ENCODE results near the gene CYP20A1.
"Not testable (repeated sequence)": the region's sequence is repeated elsewhere in the genome, so short reads cannot be mapped to it uniquely, and the experiment has no call there.

The CYP20A1 gene

DNA sequence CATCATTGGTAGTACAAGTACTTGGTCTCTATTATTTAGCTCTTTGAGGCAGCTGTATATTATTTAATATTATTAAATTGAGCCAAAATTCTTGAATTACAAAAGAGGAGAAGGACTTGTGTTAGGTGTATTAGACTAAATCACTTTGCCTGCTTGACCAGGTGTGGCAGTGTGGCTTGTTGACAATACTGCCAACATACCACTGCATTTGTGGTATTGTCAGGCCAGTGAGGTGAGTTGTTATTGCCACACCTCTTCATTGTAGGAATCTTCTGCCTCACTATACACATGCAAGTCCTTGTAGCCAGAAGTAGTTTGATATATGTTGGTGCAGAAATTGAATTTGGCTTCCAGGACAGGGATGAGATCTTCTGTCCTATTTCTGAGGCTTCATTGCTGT, 40.5 kb downstream of the CYP20A1 start:
- intact Hi-C loops (cut with DNase I): no loop called here
- DNase-seq: peak in 1 of 10 donors; percentile 11

DNA sequence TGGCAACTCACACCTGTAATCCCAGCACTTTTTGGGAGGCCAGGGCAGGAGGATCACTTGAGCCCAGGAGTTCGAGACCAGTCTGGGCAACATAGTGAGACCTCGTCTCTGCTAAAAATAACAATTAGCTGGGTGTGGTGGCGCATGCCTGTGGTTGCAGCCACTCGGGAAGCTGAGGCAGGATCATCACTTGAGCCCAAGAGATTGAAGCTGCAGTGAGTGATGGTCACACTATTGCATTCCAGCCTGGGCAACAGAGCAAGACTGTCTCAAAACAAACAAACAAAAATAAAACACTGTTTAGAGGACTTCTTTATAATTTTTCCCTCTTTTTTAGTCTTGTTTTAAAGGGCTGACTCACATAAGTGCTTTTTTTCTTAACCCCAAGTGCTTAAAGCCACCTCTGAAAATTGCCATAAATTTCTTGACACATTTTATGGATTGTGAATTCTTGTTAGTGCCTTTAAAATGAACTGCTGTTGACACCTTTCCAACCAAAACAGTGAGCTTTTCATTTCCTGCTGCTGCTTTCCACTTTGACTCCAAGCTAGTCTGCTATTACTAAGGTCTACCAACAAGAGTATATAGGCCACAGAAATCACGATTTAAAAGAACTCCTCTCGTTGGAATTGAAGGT, 41.7 kb downstream of the CYP20A1 start:
- intact Hi-C loops (cut with DNase I): no loop called here
- no peak for DNase-seq

DNA sequence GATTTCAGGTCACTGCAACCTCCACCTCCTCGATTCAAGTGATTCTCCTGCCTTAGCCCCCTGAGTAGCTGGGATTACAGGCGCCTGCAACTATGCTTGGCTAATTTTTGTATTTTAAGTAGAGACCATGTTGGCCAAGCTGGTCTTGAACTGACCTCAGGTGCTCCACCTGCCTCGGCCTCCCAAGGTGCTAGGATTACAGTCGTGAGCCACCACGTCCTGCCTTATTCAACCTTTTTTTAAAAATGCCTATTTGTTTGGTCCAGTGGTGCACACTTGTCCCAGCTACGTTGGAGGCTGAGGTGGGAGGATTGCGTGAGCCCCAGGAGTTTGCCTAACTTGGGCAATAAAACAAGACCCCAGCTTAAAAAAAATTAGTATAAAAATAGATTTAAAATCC, 43.3 kb downstream of the CYP20A1 start:
- DNase-seq: peak in 1 of 10 donors; percentile 32
- intact Hi-C loops (cut with DNase I): no loop called here

DNA sequence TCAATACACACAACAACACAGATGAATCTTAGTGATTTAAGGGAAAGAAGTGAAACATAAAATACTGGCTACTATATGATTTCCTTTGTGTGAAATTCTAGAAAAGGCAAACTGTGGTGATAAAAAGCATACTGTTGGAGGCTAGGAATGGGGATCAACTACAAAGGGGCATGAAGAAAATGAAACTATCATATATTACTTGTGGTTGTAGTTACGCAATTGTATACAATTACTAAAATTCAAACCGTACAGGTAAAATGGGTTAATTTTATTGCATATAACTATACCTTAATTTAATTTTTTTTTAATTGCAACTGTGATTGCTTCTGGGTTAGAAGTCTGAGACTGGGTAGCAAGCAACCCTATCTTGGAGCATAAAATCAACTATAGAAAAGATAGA, 47.7 kb downstream of the CYP20A1 start:
- DNase-seq: no peak
- intact Hi-C loops (cut with DNase I): no loop called here

DNA sequence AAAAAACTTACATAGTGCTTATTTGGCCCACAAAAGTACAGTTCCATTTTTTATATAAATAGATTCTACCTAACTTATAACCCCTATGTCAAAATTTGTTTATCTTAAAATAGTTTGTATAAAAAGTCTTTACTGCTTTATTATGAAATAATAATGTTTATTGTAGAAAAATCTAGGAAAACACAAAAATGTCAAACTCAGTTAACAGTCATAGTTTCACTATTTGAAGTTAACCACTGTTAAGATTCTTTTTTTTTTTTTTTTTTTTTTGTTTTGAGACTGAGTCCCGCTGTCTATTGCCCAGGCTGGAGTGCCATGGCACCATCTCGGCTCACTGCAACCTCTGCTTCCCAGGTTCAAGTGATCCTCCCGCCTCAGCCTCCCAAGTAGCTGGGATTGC, 62.8 kb downstream of the CYP20A1 start:
- intact Hi-C loops (cut with DNase I): no loop called here
- DNase-seq: no peak

DNA sequence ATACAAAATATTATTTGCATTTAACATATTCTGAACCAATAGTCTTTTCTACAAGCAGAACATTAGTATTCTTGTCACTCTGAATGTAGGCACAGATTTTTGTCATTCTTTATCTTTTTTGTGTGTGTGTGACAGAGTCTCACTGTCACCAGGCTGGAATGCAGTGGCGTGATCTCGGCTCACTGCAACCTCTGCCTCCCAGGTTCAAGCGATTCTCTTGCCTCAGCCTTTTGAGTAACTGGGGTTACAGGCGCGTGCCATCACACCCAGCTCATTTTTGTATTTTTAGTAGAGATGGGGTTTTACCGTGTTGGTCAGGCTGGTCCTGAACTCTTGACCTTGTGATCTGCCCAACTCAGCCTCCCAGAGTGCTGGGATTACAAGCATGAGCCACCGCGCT, 63.8 kb downstream of the CYP20A1 start:
- intact Hi-C loops (cut with DNase I); DNase-seq: not testable (repeated sequence)

DNA sequence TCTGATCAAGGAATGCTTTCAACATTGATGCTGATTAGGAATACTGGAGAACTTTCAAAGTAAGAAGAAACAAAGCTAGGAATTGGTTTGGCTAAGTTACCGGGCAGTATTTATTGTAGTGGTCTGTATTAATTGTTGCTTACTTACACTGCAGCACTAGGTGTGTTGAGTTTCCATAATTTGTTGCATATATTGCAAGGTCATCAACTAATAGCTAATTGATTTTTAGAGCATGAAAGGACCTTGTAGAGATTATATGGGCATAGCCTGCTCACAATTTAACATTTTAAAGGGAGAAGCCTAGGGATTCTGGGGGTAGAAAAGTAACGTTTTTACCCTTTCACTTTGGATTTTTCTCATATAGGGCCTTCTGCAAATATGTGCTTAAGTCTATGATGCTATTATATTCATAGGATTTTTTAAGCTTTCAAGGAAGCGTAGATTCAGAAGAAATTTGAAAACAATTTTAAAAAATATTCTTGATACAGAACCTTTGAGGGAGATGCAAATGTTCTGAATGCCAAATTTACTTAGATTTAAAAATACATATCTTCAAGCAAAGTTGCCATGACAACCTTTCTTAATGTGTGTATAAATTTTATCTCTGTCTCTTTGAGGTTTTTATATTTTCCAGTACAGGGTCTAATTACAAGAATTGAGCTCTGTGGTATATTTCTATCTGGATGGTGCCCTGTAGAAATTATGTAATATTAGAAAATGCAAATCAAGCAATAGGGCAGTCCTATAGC, 72.0 kb downstream of the CYP20A1 start:
- no peak for DNase-seq
- intact Hi-C loops (cut with DNase I): no loop called here

DNA sequence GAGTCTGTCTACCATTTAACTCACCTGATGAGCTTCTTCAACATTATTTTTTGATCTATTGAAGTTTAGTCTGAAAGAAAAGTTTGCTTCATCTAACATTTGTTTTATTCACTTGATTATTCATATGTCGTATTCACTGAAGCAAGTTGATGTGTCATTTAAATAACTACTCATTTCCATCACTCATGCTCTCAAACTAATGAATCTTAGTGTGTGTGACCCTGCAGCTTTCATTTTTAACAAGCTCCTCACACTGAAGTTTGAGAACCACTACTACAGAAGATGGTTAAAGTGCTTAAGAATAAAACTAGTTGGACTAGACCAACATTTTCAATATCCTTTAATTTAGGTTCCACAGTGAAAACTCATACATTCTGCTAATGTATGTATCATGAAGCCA, 87.5 kb downstream of the CYP20A1 start:
- intact Hi-C loops (cut with DNase I): no loop called here
- no peak for DNase-seq

DNA sequence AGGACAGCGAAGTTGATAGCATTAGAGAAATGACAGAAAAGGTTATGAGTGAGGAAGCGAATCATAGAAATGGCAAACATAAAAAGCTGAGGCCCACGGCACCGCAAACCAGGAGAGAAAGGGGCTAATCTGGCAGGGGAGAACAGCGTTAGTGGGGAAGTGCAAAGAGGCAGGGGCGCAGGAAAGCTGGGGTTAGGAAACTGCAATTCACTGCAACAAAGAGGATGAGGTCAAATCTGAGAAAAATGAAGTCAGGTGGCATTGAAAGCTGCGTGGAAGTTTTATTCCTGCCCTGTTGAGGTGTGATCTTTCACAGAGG, 88.7 kb downstream of the CYP20A1 start:
- intact Hi-C loops (cut with DNase I): no loop called here
- DNase-seq: no peak

DNA sequence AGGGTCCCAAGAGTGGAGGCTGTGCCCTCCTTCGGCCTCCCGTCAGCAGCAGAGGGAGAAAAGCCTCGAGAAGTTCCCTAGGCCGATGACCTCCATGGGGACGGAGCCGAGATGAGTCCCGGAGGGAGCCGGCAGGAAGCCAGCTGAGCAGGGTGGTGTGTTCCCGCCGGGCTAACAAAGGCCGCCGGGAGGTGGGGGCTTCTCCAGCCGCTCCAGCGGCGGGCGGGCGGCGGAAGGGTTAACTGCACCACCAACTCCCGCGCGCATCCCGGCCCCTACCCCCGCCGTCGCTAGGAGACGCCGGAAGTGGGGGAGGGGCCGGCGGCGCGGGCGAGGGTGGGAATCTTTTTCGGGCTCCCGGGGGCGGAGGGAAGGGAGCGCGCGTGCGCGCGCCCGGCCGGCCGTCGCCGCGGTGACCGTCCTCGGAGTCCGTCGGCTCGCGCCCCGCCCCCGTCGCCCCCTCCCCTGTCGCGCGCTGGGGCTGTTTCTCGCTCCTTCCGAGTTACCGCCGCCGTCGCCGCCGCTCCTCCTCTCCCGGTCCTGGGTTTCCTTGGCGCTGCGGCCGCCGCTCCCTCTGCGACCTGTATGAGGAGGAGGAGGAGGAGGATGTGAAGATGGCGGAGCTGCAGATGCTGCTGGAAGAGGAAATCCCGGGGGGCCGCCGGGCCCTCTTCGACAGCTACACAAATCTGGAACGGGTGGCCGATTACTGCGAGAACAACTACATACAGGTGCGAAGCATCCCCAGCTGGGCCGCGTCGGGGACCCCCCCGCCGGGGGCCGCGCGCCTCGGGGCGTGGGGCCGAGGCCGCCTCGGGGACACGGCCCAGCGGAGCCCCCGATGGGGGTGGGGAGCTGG, 89.3 kb downstream of the CYP20A1 start, which contains the start of gene ABI2:
ABI2 (plus strand) TSS at position 494 of the 859 bp plus-strand sequence; CDS start at position 615, 121 bp downstream.
- intact Hi-C loops (cut with DNase I): loop anchor here (1.0 kb wide), 1 partner anchor 90 kb away; no protein-coding TSS in a partner anchor
- peak; percentile 78 to 98 (median 86) for DNase-seq

DNA sequence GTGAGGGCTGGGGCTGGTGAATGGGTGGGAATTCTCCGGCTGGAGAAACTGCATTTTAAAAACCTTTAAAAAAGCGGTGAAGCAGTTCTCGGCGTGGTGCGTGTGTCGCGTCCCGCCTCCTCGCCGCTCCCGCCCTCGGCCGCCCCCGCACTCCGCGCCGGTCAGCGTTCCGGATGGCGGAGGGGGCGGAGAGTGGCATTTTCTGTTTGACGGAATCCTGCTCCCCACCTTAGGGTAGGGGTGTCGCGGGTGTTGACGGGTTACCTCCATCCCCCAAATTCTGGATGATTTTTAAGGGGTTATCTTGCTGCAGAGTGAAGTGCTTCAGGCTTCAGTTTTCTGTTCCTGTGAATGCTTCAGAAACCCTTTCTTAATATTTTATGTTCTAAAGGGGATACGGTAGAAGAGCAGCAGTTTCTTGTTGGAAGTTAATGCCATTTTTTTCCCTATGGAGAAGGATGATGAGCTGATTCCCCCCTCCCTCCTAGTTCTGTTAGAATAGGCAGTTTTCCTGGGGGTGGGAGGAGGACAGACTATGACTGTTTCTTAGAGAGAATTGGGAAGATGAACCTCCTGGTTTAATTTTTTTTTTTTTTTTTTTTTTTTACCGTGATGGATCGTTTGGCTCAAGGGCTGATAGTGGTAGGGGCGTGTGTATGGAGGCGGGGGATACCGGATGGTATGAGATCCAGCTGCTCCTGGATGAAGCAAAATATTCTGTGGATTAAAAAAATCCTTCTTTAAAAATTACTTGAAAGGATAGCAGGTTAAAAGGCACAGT, 90.1 kb downstream of the CYP20A1 start:
- intact Hi-C loops (cut with DNase I): loop anchor here (1.0 kb wide), 1 partner anchor 91 kb away; no protein-coding TSS in a partner anchor
- DNase-seq: peak in 8 of 10 donors; percentile 30 to 88 (median 42)

DNA sequence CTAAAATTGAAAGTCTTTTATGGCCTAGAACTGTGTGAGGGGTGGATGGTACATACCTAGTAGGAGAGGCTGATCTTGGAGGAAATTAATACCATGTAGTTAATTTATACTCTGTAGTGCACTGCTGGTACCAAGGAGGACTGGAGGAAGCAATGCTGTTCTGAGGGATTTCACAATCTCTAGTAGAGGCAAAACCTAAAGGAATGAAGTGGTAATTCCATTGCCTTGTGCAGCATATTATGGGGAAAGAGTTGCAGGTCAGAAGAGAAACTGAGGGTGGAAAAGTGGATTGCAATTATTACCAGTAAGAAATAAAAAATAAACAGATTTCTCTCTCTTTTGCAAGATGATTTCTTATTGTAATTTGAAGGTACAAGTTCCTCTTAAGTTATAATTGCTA, 91.6 kb downstream of the CYP20A1 start:
- DNase-seq: no peak
- intact Hi-C loops (cut with DNase I): no loop called here

DNA sequence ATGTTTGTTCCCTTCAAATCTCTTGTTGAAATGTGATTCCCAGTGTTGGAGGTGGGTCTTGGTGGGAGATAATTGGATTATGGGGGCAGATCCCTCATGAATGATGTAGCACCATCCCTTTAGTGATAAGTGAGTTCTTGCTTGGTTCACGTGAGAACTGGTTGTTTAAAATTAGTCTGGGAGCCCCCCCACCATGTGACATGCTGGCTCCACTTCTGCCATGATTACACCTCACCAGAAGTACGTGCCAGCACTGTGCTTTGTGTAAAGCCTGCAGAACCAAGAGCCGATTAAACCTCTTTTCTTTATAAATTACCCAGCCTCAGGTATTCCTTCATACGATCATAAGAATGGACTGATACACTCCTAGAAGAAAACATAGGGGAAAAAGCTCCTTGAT, 99.5 kb downstream of the CYP20A1 start:
- intact Hi-C loops (cut with DNase I): no loop called here
- no peak for DNase-seq

DNA sequence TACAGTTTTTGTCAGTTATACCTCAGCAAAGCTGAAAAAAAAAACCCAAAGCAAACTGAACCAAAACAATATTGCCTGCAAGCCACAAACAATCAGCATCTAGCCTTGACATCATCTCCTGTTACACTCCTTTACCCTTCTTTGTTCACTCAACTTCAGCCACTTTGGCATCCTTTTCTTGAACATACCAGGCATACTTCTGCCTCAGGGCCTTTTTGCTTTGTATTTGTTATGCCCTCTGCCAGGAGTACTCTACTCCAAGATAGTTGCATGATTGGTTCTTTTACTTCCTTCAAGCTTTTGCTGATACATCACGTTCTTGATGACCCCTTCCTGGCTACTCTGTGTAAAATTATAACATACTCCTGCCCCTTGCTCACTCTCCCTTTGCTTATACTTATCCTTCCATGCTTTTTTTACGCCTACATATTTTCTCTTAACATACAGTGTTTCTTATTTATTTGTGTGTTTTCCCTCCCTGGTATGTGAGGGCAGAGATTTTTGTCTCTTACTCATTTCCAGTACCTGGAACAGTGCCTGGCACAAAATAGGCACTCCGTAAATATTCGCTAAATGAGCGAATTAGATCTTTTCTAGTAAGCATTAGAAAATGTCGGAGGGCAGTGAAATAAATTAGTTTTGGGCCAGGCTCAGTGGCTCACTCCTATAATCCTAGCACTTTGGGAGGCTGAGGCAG, 102.1 kb downstream of the CYP20A1 start:
- intact Hi-C loops (cut with DNase I): no loop called here
- no peak for DNase-seq

DNA sequence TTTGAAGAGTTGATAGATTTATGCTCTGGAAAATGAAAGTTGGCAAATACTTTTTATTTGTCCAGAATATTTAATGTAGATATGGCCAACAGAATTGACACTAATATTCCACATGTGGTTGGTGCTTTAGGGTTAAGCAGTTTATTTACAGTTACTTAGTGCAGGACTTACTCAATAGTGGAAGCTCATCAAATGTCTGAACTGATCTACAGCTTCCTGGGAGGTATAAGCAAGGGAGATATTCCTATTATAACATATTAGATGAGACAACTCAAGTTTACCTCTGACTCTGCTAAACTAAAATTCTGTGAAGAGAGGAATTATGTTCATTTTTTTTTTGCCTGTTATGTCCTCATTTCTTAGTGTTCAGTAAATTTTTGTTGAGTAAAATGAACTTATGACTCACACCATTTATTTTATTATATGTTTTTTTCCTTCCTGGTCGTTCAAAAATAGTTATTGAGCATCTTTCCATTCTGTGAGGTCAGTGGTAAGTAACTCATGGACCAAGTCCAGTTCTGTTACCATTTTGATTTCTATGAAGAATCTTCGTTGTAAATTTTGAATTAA, 103.0 kb downstream of the CYP20A1 start:
- intact Hi-C loops (cut with DNase I): no loop called here

DNA sequence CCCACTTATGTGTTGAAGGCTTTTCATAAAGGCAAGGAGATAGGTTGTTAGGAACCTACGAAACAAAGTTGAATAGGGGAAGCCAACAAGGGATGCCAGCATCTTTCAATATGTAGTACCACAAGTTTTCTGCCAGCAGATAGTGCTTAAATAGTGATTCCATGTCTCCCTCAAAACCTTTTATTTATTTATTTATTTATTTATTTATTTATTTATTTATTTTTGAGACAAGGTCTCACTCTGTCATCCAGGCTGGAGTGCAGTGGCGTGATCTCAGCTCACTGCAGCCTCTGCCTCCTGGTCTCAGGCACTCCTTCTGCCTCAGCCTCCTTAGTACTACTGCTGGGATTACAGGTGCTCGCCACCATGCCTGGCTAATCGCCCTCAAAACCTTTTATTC, 103.6 kb downstream of the CYP20A1 start:
- DNase-seq; intact Hi-C loops (cut with DNase I): not testable (repeated sequence)

More for the DNA sequence above, 103.0 kb downstream of the CYP20A1 start:
- DNase-seq: no peak

DNA sequence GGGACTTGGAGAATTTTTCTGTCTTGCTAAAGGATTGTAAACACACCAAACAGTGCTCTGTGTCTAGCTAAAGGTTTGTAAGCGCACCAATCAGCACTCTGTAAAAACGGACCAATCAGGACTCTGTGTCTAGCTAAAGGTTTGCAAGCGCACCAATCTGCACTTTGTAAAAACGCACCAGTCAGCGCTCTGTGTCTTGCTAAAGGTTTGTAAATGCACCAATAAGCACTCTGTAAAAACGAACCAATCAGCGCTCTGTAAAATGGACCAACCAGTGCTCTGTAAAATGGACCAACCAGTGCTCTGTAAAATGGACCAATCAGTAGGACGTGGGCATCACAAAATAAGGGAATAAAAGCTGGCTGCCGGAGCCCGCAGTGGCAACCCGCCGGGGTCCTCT, 105.8 kb downstream of the CYP20A1 start:
- intact Hi-C loops (cut with DNase I): no loop called here
- no peak for DNase-seq

DNA sequence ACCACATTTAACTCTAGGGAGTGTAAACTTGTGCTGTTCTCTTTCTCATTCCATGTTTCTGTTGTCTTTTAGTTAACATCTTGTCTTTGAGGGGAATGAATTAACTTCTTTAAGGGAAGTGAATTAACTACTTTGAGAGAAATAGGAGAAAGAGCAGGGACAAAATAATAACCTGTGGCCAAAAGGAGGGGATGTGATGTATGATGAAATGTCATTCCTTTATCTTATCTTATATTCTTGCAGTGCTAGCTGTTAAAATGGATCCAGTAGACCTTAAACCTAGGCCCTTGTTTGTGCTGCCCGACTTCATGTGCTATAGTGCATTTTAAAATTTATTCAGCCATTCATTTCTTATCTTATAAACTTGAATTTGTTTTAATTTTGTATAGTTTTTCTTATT, 107.8 kb downstream of the CYP20A1 start:
- intact Hi-C loops (cut with DNase I): no loop called here
- DNase-seq: no peak

DNA sequence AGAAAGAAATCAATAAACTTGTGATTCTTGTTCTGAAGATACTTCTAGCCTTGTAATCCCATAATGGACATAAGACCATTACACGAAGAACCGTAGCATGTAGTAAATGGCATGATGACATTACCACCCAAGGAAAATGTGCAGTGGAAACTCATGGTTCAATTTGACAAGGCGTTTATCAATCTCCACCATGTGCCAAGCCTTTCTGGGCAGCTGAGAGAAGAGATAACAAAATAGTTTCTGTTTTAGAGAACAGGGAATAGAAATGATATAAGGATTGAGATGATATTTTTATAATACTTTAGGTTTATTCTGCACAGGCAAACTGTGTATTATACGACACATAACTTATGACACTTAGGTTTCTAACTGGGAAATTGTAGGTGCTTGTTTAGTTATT, 108.6 kb downstream of the CYP20A1 start:
- DNase-seq: no peak
- intact Hi-C loops (cut with DNase I): no loop called here

All from posterior cingulate gyrus (tissue), 11 donors.